DLD1 (cell line): ENCODE results near the gene CTXND2.
"Not testable (repeated sequence)": the region's sequence is repeated elsewhere in the genome, so short reads cannot be mapped to it uniquely, and the experiment has no call there.

ENCODE experiments used
- in situ Hi-C: cut with HindIII; loops from 2 replicates; pipeline ENCODE4 v1.10.0; 2017; ENCODE audit warnings: low sequenced_read_pairs

CTXND2 gene

DNA sequence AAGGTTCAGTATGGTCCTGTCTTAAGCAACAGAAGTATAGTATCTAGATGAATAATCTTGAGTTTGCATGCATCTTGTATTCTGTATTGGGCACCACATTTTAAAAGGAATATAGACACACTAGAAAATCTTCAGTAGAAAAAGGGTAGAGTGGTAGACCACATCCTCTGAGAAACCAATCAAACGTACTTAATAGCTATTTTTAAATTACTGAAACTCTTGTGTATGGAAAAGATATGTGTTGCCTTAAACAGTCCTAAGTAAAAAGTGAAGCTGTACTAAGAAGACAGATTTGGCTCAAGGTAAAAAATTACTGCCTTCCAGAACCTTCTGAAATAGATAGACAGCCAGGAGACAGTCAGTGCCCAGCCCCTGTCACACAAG, 3.1 kb downstream of the CTXND2 start:
- in situ Hi-C loops = no loop called here

- in situ Hi-C loops = no loop called here
Measured at GRCh38 chr1:150893336-150893913, 6.5 kb downstream of the CTXND2 start.

- in situ Hi-C loops = no loop called here
Measured at GRCh38 chr1:150895618-150896017, 8.7 kb downstream of the CTXND2 start.

DNA sequence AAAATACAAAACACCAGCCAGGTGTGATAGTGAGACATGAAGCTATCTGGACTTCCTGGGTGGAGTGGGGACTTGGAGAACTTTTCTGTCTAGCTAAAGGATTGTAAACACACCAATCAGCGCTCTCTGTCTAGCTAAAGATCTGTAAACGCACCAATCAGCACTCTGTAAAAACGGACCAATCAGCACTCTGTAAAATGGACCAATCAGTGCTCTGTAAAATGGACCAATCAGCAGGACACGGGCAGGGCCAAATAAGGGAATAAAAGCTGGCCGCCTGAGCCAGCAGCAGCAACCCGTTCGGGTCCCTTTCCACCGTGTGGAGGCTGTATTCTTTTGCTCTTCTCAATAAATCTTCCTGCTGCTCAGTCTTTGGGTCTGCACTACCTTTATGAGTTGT, 12.9 kb downstream of the CTXND2 start:
- in situ Hi-C loops = not testable (repeated sequence)

DNA sequence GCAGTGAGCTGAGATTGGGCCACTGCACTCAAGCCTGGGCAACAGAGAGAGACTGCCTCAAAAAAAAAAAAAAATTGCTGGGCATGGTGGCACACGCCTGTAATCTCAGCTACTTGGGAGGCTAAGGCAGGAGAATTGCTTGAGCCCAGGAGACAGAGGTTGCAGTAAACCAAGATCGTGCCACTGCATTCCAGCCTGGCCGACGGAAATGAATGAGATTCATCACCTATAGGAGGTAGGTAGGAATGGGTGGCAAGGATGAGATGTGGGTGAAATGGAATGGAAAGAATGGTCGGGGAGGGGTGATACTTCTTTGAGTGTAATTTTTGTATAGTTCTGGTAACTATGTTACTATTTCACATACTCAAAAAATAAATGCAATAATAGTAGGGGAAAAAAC, 15.4 kb downstream of the CTXND2 start:
- in situ Hi-C loops = no loop called here

- in situ Hi-C loops = no loop called here
Measured at GRCh38 chr1:150902751-150903150, 15.8 kb downstream of the CTXND2 start.

DNA sequence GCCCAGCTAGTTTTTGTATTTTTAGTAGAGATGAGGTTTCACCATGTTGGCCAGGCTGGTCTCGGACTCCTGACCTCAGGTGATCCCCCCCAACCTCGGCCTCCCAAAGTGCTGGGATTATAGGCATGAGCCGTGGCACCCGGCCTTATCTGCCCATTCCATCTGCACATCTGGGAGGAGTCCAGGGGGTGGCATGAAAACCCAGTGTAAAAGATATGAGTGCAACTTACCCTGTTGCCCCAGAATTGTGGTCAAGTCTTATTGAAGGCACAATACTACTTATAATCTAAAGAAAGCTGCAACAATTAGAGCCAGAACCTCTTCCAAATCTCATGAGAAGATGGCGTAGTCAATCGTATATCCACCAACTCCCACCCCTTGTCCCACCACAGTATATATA, 18.4 kb downstream of the CTXND2 start:
- in situ Hi-C loops = no loop called here

- in situ Hi-C loops = no loop called here
Measured at GRCh38 chr1:150906329-150906728, 19.4 kb downstream of the CTXND2 start.

- in situ Hi-C loops = no loop called here
Measured at GRCh38 chr1:150906813-150907212, 19.9 kb downstream of the CTXND2 start.

DNA sequence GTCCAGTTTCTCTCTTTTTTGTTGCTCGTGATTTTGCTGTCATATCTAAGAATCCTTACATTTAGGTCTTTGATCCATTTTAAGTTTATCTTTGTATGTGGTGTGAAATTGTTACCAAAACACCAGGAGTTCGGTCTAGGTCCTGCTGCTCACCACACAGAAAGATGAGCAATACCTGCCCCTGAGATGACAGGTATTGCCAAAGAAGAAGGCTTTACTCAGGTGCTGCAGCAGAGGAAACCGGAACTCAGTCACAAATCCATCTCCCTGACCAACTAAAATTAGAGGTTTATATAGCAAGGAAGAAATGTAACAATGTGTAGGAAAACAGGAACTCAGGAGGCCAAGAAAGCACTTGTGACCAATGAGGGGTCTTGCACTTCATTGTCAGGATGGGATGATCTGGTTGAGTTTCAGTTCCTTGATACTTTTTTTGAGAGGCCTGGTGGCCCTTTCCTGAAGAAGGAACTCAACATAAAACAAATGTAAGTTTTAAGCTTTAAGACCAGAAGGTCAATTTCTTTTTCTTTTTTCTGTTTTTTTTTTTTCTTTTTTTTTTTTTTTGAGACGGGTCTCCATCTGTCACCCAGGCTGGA, 22.7 kb downstream of the CTXND2 start:
- in situ Hi-C loops = no loop called here

DNA sequence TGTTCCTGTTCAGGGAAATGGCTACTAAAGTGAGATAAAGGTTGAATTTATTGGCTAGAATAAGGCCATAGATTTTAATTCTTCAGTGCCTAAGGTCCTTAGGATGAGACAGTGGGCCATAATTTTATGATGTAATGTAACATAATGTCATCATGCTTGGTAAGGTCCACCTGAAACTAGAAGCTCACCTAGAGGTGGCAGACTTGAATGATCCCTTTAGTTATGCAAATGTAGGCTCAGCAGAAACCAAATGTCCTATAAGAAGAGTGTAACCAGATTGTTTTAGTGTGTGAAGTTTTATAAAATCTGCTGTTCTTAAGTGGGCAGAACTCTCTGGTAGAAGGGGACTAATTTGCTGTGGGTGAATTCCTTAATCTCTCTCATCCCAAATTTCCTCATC, 25.7 kb downstream of the CTXND2 start:
- in situ Hi-C loops = no loop called here

- in situ Hi-C loops = no loop called here
Measured at GRCh38 chr1:150917387-150917786, 30.5 kb downstream of the CTXND2 start.

DNA sequence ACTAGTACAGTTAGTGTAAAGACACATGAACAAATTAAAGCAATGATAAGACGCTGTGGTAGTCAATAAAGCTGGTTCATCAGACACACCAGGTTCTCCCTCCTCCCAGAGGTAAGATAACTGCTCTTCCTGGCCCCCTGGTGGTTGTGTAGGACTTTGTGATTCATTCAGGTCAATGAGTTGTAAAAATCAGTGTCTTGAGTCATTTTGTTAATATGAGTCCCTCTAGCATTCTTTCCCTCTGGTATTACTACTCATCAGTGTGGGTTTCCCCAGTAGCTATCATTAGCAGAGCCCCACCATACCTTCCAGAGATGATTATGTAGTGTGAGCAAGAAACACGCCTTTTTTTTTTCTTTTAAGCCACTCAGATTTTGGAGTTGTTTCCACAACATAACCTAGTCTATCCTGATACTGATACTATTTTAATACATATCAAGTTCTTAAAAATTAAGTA, 35.6 kb downstream of the CTXND2 start:
- in situ Hi-C loops = no loop called here

DNA sequence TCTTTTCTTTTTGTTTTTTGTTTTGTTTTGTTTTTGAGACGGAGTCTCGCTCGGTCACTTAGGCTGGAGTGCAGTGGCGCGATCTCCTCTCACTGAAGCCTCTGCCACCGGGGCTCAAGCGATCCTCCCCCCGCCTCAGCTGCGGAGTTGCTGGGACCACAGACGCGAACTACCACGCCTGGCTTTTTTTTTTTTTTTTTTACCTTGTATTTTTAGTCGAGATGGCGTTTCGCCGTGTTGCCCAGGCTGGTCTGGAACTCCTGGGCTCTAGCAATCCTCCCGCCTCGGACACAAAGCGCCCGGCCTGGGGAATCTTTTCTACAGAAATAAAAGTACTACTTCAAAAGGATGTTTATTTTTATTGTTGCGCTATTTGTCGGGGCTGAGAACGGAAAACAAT, 38.1 kb downstream of the CTXND2 start:
- in situ Hi-C loops = no loop called here

- in situ Hi-C loops = no loop called here
Measured at GRCh38 chr1:150926097-150926741, 39.3 kb downstream of the CTXND2 start, which contains the start of gene SETDB1. SETDB1 (plus strand) TSS chr1:150926363; CDS start chr1:150927715, 1,352 bp downstream.

DNA sequence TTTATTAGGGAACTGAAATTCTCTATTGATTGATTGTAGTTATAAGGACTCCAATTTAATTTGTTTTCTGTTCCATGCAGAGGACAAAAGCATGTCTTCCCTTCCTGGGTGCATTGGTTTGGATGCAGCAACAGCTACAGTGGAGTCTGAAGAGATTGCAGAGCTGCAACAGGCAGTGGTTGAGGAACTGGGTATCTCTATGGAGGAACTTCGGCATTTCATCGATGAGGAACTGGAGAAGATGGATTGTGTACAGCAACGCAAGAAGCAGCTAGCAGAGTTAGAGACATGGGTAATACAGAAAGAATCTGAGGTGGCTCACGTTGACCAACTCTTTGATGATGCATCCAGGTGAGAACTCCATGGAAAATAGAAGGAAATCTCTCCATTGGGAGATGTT, 40.7 kb downstream of the CTXND2 start:
- in situ Hi-C loops = no loop called here

DNA sequence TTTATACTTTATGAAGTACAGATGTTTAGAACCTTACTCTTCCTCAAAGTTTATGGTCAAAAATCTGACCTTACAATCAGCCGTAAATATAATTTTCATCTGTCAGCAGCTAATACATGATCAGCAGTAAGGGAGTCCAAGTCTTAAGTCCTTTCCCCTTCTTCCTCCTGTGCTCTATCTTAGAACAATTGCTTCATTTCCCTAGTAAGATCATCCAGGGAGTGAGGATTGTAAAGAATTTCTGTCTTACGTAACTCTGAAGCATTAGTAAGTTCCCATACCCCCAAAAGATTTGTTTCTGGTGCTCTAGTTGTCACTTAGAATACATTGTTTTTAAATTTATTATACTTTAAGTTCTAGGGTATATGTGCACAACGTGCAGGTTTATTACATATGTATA, 41.4 kb downstream of the CTXND2 start:
- in situ Hi-C loops = no loop called here

DNA sequence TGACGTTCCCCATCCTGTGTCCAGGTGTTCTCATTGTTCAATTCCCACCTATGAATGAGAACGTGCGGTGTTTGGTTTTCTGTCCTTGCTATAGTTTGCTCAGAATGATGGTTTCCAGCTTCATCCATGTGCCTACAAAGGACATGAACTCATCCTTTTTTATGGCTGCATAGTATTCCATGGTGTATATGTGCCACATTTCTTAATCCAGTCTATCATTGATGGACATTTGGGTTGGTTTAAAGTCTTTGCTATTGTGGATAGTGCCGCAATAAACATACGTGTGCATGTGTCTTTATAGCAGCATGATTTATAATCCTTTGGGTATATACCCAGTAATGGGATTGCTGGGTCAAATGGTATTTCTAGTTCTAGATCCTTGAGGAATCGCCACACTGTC, 41.8 kb downstream of the CTXND2 start:
- in situ Hi-C loops = not testable (repeated sequence)

GRCh38 chr1:150931773-150932172, 44.8 kb downstream of the CTXND2 start:
- in situ Hi-C loops = no loop called here

DNA sequence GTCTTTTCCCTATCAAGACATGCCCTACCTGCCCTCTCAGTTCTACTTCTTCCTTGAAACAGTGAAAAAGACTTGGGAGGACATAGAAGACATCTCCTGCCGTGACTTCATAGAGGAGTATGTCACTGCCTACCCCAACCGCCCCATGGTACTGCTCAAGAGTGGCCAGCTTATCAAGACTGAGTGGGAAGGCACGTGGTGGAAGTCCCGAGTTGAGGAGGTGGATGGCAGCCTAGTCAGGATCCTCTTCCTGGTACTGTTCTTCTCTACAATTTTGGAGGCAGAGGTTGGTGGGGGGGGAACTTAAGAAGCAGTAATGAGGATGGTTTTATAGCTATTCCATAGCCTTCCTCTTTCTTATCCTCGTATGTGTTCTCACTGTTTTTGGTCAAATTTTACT, 57.9 kb downstream of the CTXND2 start:
- in situ Hi-C loops = no loop called here

DNA sequence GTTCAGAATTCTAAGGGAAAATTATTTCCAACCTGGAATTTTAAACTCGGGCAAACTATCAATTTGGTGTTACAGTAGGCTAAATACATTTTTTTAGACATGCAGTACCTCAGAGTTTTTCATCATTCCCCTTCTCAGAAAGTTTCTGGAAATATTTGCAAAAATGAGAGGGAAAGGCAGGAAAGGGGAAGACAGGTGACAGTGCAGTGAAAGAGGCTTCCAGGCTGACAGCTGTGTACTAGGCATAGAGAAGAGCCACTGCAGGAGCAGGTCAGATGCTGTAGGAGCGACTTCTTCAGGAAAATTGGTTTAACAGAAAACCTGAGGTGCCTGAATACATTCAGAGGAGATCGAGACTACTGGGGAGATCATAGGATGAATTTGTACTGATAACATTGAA, 67.8 kb downstream of the CTXND2 start:
- in situ Hi-C loops = no loop called here

- in situ Hi-C loops = no loop called here
Measured at GRCh38 chr1:150955280-150955679, 68.3 kb downstream of the CTXND2 start.
